Measurements from ENCODE around the gene OPN1LW. TPM values are rescaled to one million over a fixed set of nuclear protein-coding genes. Genes with fewer than 3 reads are reported as not detected.

The OPN1LW gene
- total RNA-seq, 1 donor from 2014 or later: not detected

DNA sequence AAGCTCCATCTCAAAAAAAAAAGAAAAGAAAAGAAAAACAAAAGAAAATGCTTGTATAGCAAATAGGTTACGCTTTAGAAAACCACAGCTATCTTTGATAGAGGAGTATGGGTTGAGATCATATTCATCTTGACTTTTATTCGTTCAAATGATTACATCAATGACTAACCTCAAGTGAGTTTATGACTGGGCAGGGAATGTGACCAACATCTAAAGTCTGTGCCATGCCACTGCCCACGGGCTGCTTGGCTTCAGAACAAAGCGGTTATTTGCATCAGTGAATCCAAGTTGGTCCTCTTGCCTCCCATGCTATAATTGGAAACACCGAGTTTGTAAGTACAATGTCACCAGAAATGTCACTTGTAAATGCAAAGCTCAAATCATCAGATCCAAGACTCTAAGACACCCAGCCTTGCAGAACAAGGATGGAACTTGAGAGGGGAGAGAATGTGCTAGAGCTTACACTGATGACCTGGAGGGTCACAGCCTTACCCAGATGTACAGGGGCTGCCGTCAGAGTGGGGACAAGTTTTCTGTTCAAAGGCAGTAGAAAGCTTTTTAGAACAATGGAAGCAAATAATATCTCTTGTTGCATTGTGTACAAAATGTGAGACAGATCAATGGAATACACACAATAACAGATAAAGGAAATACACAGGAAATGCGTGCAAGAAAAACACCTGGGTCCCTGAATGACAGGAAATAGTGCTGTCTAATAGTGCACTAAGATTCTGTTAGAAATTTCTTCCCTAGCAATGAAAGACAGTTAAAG lies 8.4 kb upstream of the OPN1LW start:
- no peaks in the 10 kb centered on the region for H3K27me3 Mint-ChIP-seq (ENCODE audit: low read depth)

DNA sequence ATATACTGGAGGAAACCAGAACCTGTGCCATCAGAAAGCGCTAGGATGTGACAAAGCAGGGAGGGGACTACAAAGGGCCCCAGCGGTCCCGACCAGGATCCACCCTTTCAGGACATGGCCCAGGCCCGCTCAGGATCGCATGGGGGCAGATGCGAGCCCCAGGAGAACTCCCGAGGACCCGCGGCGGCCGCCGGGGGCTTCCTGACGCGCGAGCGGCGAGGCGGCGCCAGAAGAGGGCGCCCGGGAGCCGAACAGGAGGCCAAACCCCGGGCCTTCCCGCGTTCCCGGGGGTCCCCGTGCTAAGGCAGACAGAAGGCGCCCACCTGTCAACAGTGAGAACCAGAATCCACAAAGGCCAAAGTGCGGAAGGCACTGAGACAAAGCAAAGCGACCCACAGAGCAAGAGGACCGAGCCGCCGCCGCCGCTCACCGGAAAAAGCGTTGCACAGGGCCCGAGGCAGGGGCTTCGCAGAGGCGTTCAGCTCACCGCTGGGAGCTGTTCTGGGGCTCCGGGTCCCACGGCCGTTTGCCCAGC lies 7.3 kb upstream of the OPN1LW start:
- no peaks in the 10 kb centered on the region for H3K9me3 Mint-ChIP-seq
- H3K4me1 Mint-ChIP-seq: peaks cover 10% of the 10 kb centered on the region
- no peak overlapping the region for H3K4me3 Mint-ChIP-seq
- no peaks in the 10 kb centered on the region for H3K36me3 Mint-ChIP-seq (ENCODE audit: low read depth)
- peak; percentile 71 for DNase-seq (ENCODE audit: low read depth, low spot score)
- H3K27ac Mint-ChIP-seq (ENCODE audit: unreplicated experiment): peak overlapping the region; percentile 81
- no peaks in the 10 kb centered on the region for H3K27me3 Mint-ChIP-seq (ENCODE audit: low read depth)
- TF ChIP-seq, protein P1, sequence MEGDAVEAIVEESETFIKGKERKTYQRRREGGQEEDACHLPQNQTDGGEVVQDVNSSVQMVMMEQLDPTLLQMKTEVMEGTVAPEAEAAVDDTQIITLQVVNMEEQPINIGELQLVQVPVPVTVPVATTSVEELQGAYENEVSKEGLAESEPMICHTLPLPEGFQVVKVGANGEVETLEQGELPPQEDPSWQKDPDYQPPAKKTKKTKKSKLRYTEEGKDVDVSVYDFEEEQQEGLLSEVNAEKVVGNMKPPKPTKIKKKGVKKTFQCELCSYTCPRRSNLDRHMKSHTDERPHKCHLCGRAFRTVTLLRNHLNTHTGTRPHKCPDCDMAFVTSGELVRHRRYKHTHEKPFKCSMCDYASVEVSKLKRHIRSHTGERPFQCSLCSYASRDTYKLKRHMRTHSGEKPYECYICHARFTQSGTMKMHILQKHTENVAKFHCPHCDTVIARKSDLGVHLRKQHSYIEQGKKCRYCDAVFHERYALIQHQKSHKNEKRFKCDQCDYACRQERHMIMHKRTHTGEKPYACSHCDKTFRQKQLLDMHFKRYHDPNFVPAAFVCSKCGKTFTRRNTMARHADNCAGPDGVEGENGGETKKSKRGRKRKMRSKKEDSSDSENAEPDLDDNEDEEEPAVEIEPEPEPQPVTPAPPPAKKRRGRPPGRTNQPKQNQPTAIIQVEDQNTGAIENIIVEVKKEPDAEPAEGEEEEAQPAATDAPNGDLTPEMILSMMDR (conservative IDR thresholded peaks at IDR 0.05): peak; percentile 77

More for the DNA sequence above, 8.4 kb upstream of the OPN1LW start:
- no peak overlapping the region for H3K27ac Mint-ChIP-seq (ENCODE audit: unreplicated experiment)
- peaks cover 10% of the 10 kb centered on the region for H3K4me1 Mint-ChIP-seq
- H3K4me3 Mint-ChIP-seq: no peak overlapping the region
- DNase-seq (ENCODE audit: low read depth, low spot score): no peak
- TF ChIP-seq, protein P1 (conservative IDR thresholded peaks at IDR 0.05): no peak
- no peaks in the 10 kb centered on the region for H3K36me3 Mint-ChIP-seq (ENCODE audit: low read depth)
- H3K9me3 Mint-ChIP-seq: no peaks in the 10 kb centered on the region

DNA sequence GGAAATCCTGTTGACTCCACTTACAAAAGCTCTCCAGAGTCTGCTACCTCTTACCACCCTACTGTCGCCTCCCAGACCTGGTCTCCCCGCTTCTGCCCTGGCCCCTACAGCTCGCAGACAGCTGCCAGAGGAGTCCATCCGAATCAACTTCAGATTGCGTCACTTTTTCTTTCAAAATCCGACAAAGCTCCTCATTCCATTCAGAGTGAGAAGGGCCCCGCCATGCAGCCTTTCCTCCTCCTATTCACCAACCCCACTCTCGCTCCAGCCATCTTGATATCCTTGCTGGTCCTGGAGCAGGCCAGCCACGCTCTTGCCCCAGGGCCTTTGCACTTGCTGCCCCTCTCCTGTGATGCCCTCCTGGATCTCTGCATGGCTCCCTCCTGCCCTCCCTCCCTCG lies 5.2 kb upstream of the OPN1LW start:
- H3K4me1 Mint-ChIP-seq: peaks cover 10% of the 10 kb centered on the region
- no peaks in the 10 kb centered on the region for H3K27me3 Mint-ChIP-seq (ENCODE audit: low read depth)
- no peak for DNase-seq (ENCODE audit: low read depth, low spot score)
- H3K4me3 Mint-ChIP-seq: no peak overlapping the region
- H3K27ac Mint-ChIP-seq (ENCODE audit: unreplicated experiment): peak overlapping the region; percentile 28
- TF ChIP-seq, protein P1 (conservative IDR thresholded peaks at IDR 0.05): no peak
- no peaks in the 10 kb centered on the region for H3K9me3 Mint-ChIP-seq
- no peaks in the 10 kb centered on the region for H3K36me3 Mint-ChIP-seq (ENCODE audit: low read depth)

DNA sequence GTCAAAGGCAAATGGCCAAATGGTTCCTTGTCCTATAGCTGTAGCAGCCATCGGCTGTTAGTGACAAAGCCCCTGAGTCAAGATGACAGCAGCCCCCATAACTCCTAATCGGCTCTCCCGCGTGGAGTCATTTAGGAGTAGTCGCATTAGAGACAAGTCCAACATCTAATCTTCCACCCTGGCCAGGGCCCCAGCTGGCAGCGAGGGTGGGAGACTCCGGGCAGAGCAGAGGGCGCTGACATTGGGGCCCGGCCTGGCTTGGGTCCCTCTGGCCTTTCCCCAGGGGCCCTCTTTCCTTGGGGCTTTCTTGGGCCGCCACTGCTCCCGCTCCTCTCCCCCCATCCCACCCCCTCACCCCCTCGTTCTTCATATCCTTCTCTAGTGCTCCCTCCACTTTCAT lies 3.8 kb upstream of the OPN1LW start:
- Mint-ChIP-seq H3K27ac (ENCODE audit: unreplicated experiment) (no peak overlapping the region), H3K27me3 (ENCODE audit: low read depth) (no peaks in the 10 kb centered on the region), H3K9me3 (no peaks in the 10 kb centered on the region), H3K36me3 (ENCODE audit: low read depth) (no peaks in the 10 kb centered on the region), H3K4me1 (peaks cover 10% of the 10 kb centered on the region), H3K4me3 (no peak overlapping the region)
- DNase-seq (ENCODE audit: low read depth, low spot score): no peak
- TF ChIP-seq, protein P1 (conservative IDR thresholded peaks at IDR 0.05): no peak

DNA sequence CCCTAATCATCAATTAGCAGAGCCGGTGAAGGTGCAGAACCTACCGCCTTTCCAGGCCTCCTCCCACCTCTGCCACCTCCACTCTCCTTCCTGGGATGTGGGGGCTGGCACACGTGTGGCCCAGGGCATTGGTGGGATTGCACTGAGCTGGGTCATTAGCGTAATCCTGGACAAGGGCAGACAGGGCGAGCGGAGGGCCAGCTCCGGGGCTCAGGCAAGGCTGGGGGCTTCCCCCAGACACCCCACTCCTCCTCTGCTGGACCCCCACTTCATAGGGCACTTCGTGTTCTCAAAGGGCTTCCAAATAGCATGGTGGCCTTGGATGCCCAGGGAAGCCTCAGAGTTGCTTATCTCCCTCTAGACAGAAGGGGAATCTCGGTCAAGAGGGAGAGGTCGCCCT lies 3.3 kb upstream of the OPN1LW start:
- DNase-seq (ENCODE audit: low read depth, low spot score): no peak
- Mint-ChIP-seq H3K9me3 (no peaks in the 10 kb centered on the region), H3K36me3 (ENCODE audit: low read depth) (no peaks in the 10 kb centered on the region), H3K4me3 (no peak overlapping the region), H3K4me1 (peaks cover 8% of the 10 kb centered on the region), H3K27ac (ENCODE audit: unreplicated experiment) (no peak overlapping the region), H3K27me3 (ENCODE audit: low read depth) (no peaks in the 10 kb centered on the region)
- TF ChIP-seq, protein P1 (conservative IDR thresholded peaks at IDR 0.05): no peak

Measured in neural crest cell (in vitro differentiated cells).